ENCODE results near the gene MAD1L1. TPM values are rescaled to one million over a fixed set of nuclear protein-coding genes. Genes with fewer than 3 reads are reported as not detected.

The MAD1L1 gene
- total RNA-seq, 6 experiments from 2014 or later = 15.1 to 37.4 (median 20.5) TPM

- no peaks in the 10 kb centered on the region for H3K4me1 ChIP-seq
- TF ChIP-seq CTCF (IDR thresholded peaks at IDR 0.05) (no peak), POLR2A (IDR thresholded peaks at IDR 0.05) (no peak)
- ATAC-seq (no peak), DNase-seq (peak in 1 of 3 donors; percentile 28)
- H3K36me3 ChIP-seq = peaks cover 0 to 2% (median 0%) of the 10 kb centered on the region in 4 donors
- intact Hi-C loops (cut with DNase I) = loop anchor here (10.0 kb wide), 1 partner anchor 618 kb away; no protein-coding TSS in a partner anchor
- no peaks in the 10 kb centered on the region for H3K27me3 ChIP-seq
- no peak overlapping the region for H3K4me3 ChIP-seq
- H3K27ac ChIP-seq = no peak overlapping the region
- H3K9me3 ChIP-seq = no peaks in the 10 kb centered on the region
- WGBS (ENCODE audit: insufficient coverage, low coverage, low lambda C conversion rate, missing lambda C conversion rate) = 100% methylated on average over 1 of the region's 14 CpGs
Observed at GRCh38 chr7:2202361-2202761, 30.4 kb downstream of the MAD1L1 start.

GRCh38 chr7:2201686-2202360 is 30.9 kb downstream of the MAD1L1 start:
- TF ChIP-seq CTCF (IDR thresholded peaks at IDR 0.05) = no peak
- no peak for TF ChIP-seq POLR2A (IDR thresholded peaks at IDR 0.05)
- ATAC-seq (no peak), DNase-seq (peak in 1 of 3 donors; percentile 40)
- Histone ChIP-seq H3K9me3 (no peaks in the 10 kb centered on the region), H3K4me1 (no peaks in the 10 kb centered on the region), H3K27ac (no peak overlapping the region), H3K27me3 (no peaks in the 10 kb centered on the region), H3K4me3 (no peak overlapping the region), H3K36me3 (no peaks in the 10 kb centered on the region)
- 94% methylated on average over 9 of the region's 31 CpGs for WGBS (ENCODE audit: insufficient coverage, low coverage, low lambda C conversion rate, missing lambda C conversion rate)
- intact Hi-C loops (cut with DNase I) = loop anchor here (10.0 kb wide), 1 partner anchor 617 kb away; no protein-coding TSS in a partner anchor

- Histone ChIP-seq H3K4me1 (no peaks in the 10 kb centered on the region), H3K36me3 (no peaks in the 10 kb centered on the region), H3K27me3 (no peaks in the 10 kb centered on the region), H3K4me3 (no peak overlapping the region), H3K27ac (no peak overlapping the region), H3K9me3 (no peaks in the 10 kb centered on the region)
- DNase-seq (peak in 1 of 3 donors; percentile 22), ATAC-seq (no peak)
- WGBS (ENCODE audit: insufficient coverage, low coverage, low lambda C conversion rate, missing lambda C conversion rate) = 100% methylated on average over 2 of the region's 10 CpGs
- intact Hi-C loops (cut with DNase I) = loop anchor here (10.0 kb wide), 1 partner anchor 616 kb away; no protein-coding TSS in a partner anchor
- TF ChIP-seq CTCF (IDR thresholded peaks at IDR 0.05) (no peak), POLR2A (IDR thresholded peaks at IDR 0.05) (no peak)
Observed at GRCh38 chr7:2201128-2201527, 31.6 kb downstream of the MAD1L1 start.

- H3K4me3 ChIP-seq = no peak overlapping the region
- DNase-seq = peak in 1 of 3 donors; percentile 33
- H3K9me3 ChIP-seq = no peaks in the 10 kb centered on the region
- no peak for TF ChIP-seq CTCF (IDR thresholded peaks at IDR 0.05)
- no peak for TF ChIP-seq POLR2A (IDR thresholded peaks at IDR 0.05)
- no peaks in the 10 kb centered on the region for H3K27me3 ChIP-seq
- no peak overlapping the region for H3K27ac ChIP-seq
- no peaks in the 10 kb centered on the region for H3K36me3 ChIP-seq
- H3K4me1 ChIP-seq = no peaks in the 10 kb centered on the region
- 80% methylated on average over 1 of the region's 18 CpGs for WGBS (ENCODE audit: insufficient coverage, low coverage, low lambda C conversion rate, missing lambda C conversion rate)
- no peak for ATAC-seq
- intact Hi-C loops (cut with DNase I) = loop anchor here (10.0 kb wide), 1 partner anchor 616 kb away; no protein-coding TSS in a partner anchor
Observed at GRCh38 chr7:2200584-2200980, 32.2 kb downstream of the MAD1L1 start.
